ENCODE data around the gene UQCRQ. TPM values are rescaled to one million over a fixed set of nuclear protein-coding genes. Genes with fewer than 3 reads are reported as not detected.

The UQCRQ gene
- total RNA-seq, 1 experiment from 2014 or later: 330 TPM

- DNase-seq (ENCODE audit: low read depth): no peak
Observed at GRCh38 chr5:132909702-132910101, 43.3 kb downstream of the UQCRQ start.

- peak; percentile 9 for DNase-seq (ENCODE audit: low read depth)
Observed at GRCh38 chr5:132915681-132916080, 49.2 kb downstream of the UQCRQ start.

DNA sequence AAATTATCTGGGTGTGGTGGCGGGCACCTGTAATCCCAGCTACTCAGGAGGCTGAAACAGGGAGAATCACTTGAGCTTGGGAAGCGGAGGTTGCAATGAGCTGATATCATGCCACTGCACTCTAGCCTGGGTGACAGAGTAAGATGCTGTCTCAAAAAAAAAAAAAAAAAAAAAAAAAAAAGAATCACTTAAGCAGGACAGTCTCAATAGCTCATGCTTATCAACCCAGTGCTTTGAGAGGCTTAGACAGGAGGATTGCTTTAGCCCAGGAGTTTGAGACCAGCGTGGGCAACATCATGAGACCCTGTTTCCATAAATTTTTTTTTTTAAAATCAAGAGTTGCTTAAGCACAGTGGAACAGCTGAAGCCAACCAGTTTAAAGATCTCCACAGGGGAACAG is 49.6 kb downstream of the UQCRQ start:
- DNase-seq (ENCODE audit: low read depth): no peak

Other genes starting within 250 kb of the UQCRQ start
- gene IL13, start 208.5 kb upstream of the UQCRQ start, total RNA-seq (2014; rRNA removed; shearing (Covaris generic)): not detected in 2 replicates
- not detected in 2 replicates for gene IL4, start 192.7 kb upstream of the UQCRQ start, total RNA-seq (2014; rRNA removed; shearing (Covaris generic))
- gene KIF3A, start 129.1 kb upstream of the UQCRQ start, total RNA-seq (2014; rRNA removed; shearing (Covaris generic)): 4.4 and 4.6 TPM in 2 replicates
- 2.0 TPM in 1 of 2 replicates, not detected in the other for gene CCNI2, start 119.2 kb upstream of the UQCRQ start, total RNA-seq (2014; rRNA removed; shearing (Covaris generic))
- 34.3 and 44.8 TPM in 2 replicates for gene SEPTIN8, start 89.4 kb upstream of the UQCRQ start, total RNA-seq (2014; rRNA removed; shearing (Covaris generic))
- not detected in 2 replicates for gene SOWAHA, start 53.3 kb upstream of the UQCRQ start, total RNA-seq (2014; rRNA removed; shearing (Covaris generic))
- 4.8 and 6.1 TPM in 2 replicates for gene SHROOM1, start 36.0 kb upstream of the UQCRQ start, total RNA-seq (2014; rRNA removed; shearing (Covaris generic))
- gene GDF9, start 173 bp upstream of the UQCRQ start, total RNA-seq (2014; rRNA removed; shearing (Covaris generic)): 0.12 and 0.39 TPM in 2 replicates
- 0.29 and 0.84 TPM in 2 replicates for gene LEAP2, start 7.0 kb downstream of the UQCRQ start, total RNA-seq (2014; rRNA removed; shearing (Covaris generic))
- gene AFF4, start 97.0 kb downstream of the UQCRQ start, total RNA-seq (2014; rRNA removed; shearing (Covaris generic)): 23.8 and 27.4 TPM in 2 replicates
- gene ZCCHC10, start 159.9 kb downstream of the UQCRQ start, total RNA-seq (2014; rRNA removed; shearing (Covaris generic)): 20.1 and 33.3 TPM in 2 replicates
- gene HSPA4, start 185.4 kb downstream of the UQCRQ start, total RNA-seq (2014; rRNA removed; shearing (Covaris generic)): 68.8 and 108 TPM in 2 replicates

Measured in RPMI7951 (cell line).